Measurements from ENCODE around the gene XIAP.

Gene XIAP

DNA sequence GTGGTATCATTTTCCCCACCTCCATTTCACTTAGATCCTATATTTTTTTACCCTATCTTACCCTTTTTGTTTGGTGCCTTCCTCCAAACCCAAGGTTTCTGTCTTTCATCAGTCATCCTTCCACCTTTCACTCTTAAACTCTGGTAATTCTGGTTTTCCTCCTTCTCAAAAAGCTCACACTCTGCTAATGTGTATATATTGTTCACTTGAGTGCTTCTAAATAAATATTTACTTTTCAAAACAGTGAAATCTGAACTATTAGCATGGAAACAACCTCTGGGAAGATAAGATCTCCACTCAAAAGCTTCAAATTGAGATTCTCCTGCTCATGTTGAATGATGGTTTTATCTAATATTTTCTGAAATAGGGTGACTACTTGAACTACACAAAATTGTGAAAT lies 21.5 kb downstream of the XIAP start:
- peaks cover 13% of the 10 kb centered on the region for H3F3A ChIP-seq (ENCODE audit: insufficient read depth, low read length)
- H4K20me1 ChIP-seq (ENCODE audit: insufficient read depth, low read length), result no peaks in the 10 kb centered on the region

GRCh38 chrX:123882391-123882790 lies 22.5 kb downstream of the XIAP start:
- H3K9me3 ChIP-seq (replicated peaks; ENCODE audit: insufficient read depth, low read length), result no peaks in the 10 kb centered on the region
- no peaks in the 10 kb centered on the region for H3K9me2 ChIP-seq (replicated peaks; ENCODE audit: insufficient read depth, low read length)
- no peak overlapping the region for H3K27ac ChIP-seq (ENCODE audit: low read length)
- H2AFZ ChIP-seq (ENCODE audit: low read length), result no peak overlapping the region
- no peaks in the 10 kb centered on the region for H4K20me1 ChIP-seq (ENCODE audit: insufficient read depth, low read length)
- no peaks in the 10 kb centered on the region for H3K27me3 ChIP-seq (replicated peaks; ENCODE audit: insufficient read depth, low read length)
- no peak overlapping the region for H3K4me2 ChIP-seq (ENCODE audit: low read depth, low read length)
- H3K36me3 ChIP-seq (replicated peaks; ENCODE audit: insufficient read depth, low read length), result no peaks in the 10 kb centered on the region
- peaks cover 7% of the 10 kb centered on the region for H3K4me1 ChIP-seq (ENCODE audit: low read length)
- TF ChIP-seq EZH2 (optimal IDR thresholded peaks at IDR 0.05; ENCODE audit: low read depth, low read length) (no peak), EZH2phosphoT487 (IDR thresholded peaks at IDR 0.05; ENCODE audit: low read length) (no peak)
- TF ChIP-seq, protein P1, sequence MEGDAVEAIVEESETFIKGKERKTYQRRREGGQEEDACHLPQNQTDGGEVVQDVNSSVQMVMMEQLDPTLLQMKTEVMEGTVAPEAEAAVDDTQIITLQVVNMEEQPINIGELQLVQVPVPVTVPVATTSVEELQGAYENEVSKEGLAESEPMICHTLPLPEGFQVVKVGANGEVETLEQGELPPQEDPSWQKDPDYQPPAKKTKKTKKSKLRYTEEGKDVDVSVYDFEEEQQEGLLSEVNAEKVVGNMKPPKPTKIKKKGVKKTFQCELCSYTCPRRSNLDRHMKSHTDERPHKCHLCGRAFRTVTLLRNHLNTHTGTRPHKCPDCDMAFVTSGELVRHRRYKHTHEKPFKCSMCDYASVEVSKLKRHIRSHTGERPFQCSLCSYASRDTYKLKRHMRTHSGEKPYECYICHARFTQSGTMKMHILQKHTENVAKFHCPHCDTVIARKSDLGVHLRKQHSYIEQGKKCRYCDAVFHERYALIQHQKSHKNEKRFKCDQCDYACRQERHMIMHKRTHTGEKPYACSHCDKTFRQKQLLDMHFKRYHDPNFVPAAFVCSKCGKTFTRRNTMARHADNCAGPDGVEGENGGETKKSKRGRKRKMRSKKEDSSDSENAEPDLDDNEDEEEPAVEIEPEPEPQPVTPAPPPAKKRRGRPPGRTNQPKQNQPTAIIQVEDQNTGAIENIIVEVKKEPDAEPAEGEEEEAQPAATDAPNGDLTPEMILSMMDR (IDR thresholded peaks at IDR 0.05; ENCODE audit: low read length), result no peak
- peaks cover 13% of the 10 kb centered on the region for H3F3A ChIP-seq (ENCODE audit: insufficient read depth, low read length)
- no peak overlapping the region for H3K9ac ChIP-seq (ENCODE audit: low read length)
- DNase-seq, result no peak
- H3K79me2 ChIP-seq (ENCODE audit: low read length), result peaks cover 24% of the 10 kb centered on the region
- H3K4me3 ChIP-seq (ENCODE audit: low read length), result no peak overlapping the region

More for the DNA sequence above, 21.5 kb downstream of the XIAP start:
- no peak overlapping the region for H2AFZ ChIP-seq (ENCODE audit: low read length)
- H3K27me3 ChIP-seq (replicated peaks; ENCODE audit: insufficient read depth, low read length), result no peaks in the 10 kb centered on the region
- H3K36me3 ChIP-seq (replicated peaks; ENCODE audit: insufficient read depth, low read length), result no peaks in the 10 kb centered on the region
- no peak overlapping the region for H3K4me3 ChIP-seq (ENCODE audit: low read length)
- H3K9ac ChIP-seq (ENCODE audit: low read length), result no peak overlapping the region
- TF ChIP-seq EZH2phosphoT487 (IDR thresholded peaks at IDR 0.05; ENCODE audit: low read length), result no peak
- TF ChIP-seq, protein P1 (IDR thresholded peaks at IDR 0.05; ENCODE audit: low read length), result no peak
- no peak for TF ChIP-seq EZH2 (optimal IDR thresholded peaks at IDR 0.05; ENCODE audit: low read depth, low read length)
- peaks cover 7% of the 10 kb centered on the region for H3K4me1 ChIP-seq (ENCODE audit: low read length)
- H3K4me2 ChIP-seq (ENCODE audit: low read depth, low read length), result no peak overlapping the region
- no peak for DNase-seq
- H3K9me2 ChIP-seq (replicated peaks; ENCODE audit: insufficient read depth, low read length), result no peaks in the 10 kb centered on the region
- no peaks in the 10 kb centered on the region for H3K9me3 ChIP-seq (replicated peaks; ENCODE audit: insufficient read depth, low read length)
- peaks cover 24% of the 10 kb centered on the region for H3K79me2 ChIP-seq (ENCODE audit: low read length)
- H3K27ac ChIP-seq (ENCODE audit: low read length), result no peak overlapping the region

DNA sequence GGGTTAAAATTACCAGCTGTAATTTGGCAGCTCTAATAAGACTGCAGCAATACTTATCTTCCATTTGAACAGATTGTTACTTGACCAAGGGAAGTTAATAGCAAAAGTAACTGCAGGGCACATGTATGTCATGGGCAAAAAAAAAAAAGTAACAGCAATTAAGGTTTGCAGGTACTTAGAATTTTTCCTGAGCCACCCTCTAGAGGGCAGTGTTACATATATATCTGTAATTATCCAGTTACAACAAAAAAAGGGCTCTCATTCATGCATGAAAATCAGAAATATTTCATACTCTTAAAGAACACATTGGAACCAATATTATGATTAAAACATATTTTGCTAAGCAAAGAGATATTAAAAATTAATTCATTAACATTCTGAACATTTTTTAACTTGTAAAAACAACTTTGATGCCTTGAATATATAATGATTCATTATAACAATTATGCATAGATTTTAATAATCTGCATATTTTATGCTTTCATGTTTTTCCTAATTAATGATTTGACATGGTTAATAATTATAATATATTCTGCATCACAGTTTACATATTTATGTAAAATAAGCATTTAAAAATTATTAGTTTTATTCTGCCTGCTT lies 25.1 kb downstream of the XIAP start:
- Histone ChIP-seq H2AFZ (ENCODE audit: low read length) (no peak overlapping the region), H3K9ac (ENCODE audit: low read length) (no peak overlapping the region), H3K36me3 (replicated peaks; ENCODE audit: insufficient read depth, low read length) (no peaks in the 10 kb centered on the region), H3K9me3 (replicated peaks; ENCODE audit: insufficient read depth, low read length) (no peaks in the 10 kb centered on the region), H3K4me1 (ENCODE audit: low read length) (no peaks in the 10 kb centered on the region), H3K4me3 (ENCODE audit: low read length) (no peak overlapping the region), H3F3A (ENCODE audit: insufficient read depth, low read length) (no peaks in the 10 kb centered on the region), H3K27ac (ENCODE audit: low read length) (no peak overlapping the region), H4K20me1 (ENCODE audit: insufficient read depth, low read length) (no peaks in the 10 kb centered on the region), H3K9me2 (replicated peaks; ENCODE audit: insufficient read depth, low read length) (no peaks in the 10 kb centered on the region), H3K27me3 (replicated peaks; ENCODE audit: insufficient read depth, low read length) (no peaks in the 10 kb centered on the region), H3K4me2 (ENCODE audit: low read depth, low read length) (no peak overlapping the region), H3K79me2 (ENCODE audit: low read length) (peaks cover 13% of the 10 kb centered on the region)
- TF ChIP-seq EZH2phosphoT487 (IDR thresholded peaks at IDR 0.05; ENCODE audit: low read length), result no peak
- TF ChIP-seq, protein P1 (IDR thresholded peaks at IDR 0.05; ENCODE audit: low read length), result peak; percentile 56
- DNase-seq, result peak; percentile 60
